DND-41 (cell line): Measurements from ENCODE around the gene ZSCAN22.

Source experiments
- ATAC-seq: fragments of 200-7000 bp; cut with Tn5 transposase; 3 replicates; pipeline ENCODE4 v1.9.1; 2021; ENCODE audit warnings: low read depth; ENCODE audit not compliant: insufficient read depth
- DNase-seq: peaks from one replicate; pipeline ENCODE4 v3.0.0-alpha.2; 2020
- H2AFZ ChIP-seq: 2 replicates; pipeline ENCODE4 v1.6.0; 2012; ENCODE audit warnings: low read depth, low read length
- H3K27ac ChIP-seq: 2 replicates; pipeline ENCODE4 v1.5.1; 2012; ENCODE audit warnings: low read length, inconsistent platforms
- H3K27me3 ChIP-seq: fragments of 200-600 bp; sonication (generic); 2 replicates; pipeline ENCODE4 v1.6.0; 2012; ENCODE audit warnings: low read length, mild to moderate bottlenecking, inconsistent platforms; ENCODE audit not compliant: insufficient read depth, poor library complexity
- H3K36me3 ChIP-seq: 2 replicates; pipeline ENCODE4 v1.5.1; 2012; ENCODE audit warnings: low read length, inconsistent platforms; ENCODE audit not compliant: insufficient read depth
- H3K4me1 ChIP-seq: 2 replicates; pipeline ENCODE4 v1.5.1; 2012; ENCODE audit warnings: mild to moderate bottlenecking, low read length; ENCODE audit not compliant: insufficient read depth
- H3K4me2 ChIP-seq: 2 replicates; pipeline ENCODE4 v1.6.0; 2012; ENCODE audit warnings: mild to moderate bottlenecking, moderate library complexity, low read length, inconsistent platforms; ENCODE audit not compliant: insufficient read depth
- H3K4me3 ChIP-seq, 2 experiments: fragments of 200-600 bp in 1 of 2; shearing (Covaris generic) in 1 of 2; 2 replicates each; pipeline ENCODE4 v1.5.1; 2012 to 2016; ENCODE audit warnings: inconsistent platforms in 2 of 2, low read length in 2 of 2, mild to moderate bottlenecking in 2 of 2, low read depth in 1 of 2, moderate library complexity in 1 of 2
- H3K79me2 ChIP-seq: 2 replicates; pipeline ENCODE4 v1.6.0; 2012; ENCODE audit warnings: low read length, inconsistent platforms; ENCODE audit not compliant: insufficient read depth
- H3K9ac ChIP-seq: 2 replicates; pipeline ENCODE4 v1.6.0; 2012; ENCODE audit warnings: low read depth, mild to moderate bottlenecking, inconsistent platforms, low read length, moderate library complexity
- H3K9me3 ChIP-seq: 2 replicates; pipeline ENCODE4 v1.5.1; 2012; ENCODE audit warnings: low read length, moderate library complexity, mild to moderate bottlenecking, inconsistent platforms; ENCODE audit not compliant: insufficient read depth, severe bottlenecking
- H4K20me1 ChIP-seq: 2 replicates; pipeline ENCODE4 v1.6.0; 2012; ENCODE audit warnings: low read length; ENCODE audit not compliant: insufficient read depth
- CTCF ChIP-seq: IDR thresholded peaks from 2 replicates; pipeline ENCODE4 v1.5.1; 2012; ENCODE audit warnings: borderline replicate concordance, low read length, moderate library complexity, mild to moderate bottlenecking; ENCODE audit not compliant: poor library complexity, severe bottlenecking; ENCODE audit errors: extremely low read depth
- EZH2 ChIP-seq: IDR thresholded peaks from 3 replicates; pipeline ENCODE4 v1.6.1; 2012; ENCODE audit warnings: borderline replicate concordance, low read depth, mild to moderate bottlenecking, moderate library complexity, low read length, inconsistent platforms; ENCODE audit not compliant: severe bottlenecking

Gene ZSCAN22

GRCh38 chr19:58386576-58387337, 60.0 kb downstream of the ZSCAN22 start, which contains the start of gene RPS5:
Gene RPS5 (plus strand): TSS chr19:58387269. CDS start chr19:58388138, 869 bp downstream.
- Histone ChIP-seq H3K4me1 (peaks cover 52% of the 10 kb centered on the region), H3K27me3 (no peaks in the 10 kb centered on the region), H3K9me3 (no peaks in the 10 kb centered on the region), H3K9ac (peak within 1 kb of the TSS; percentile 99), H3K79me2 (peaks cover 65% of the 10 kb centered on the region), H3K36me3 (peaks cover 40% of the 10 kb centered on the region), H3K4me3 (peak within 1 kb of the TSS; percentile 75 to 92), H4K20me1 (peaks cover 27% of the 10 kb centered on the region), H3K4me2 (peak within 1 kb of the TSS; percentile 92), H2AFZ (peak within 1 kb of the TSS; percentile 84), H3K27ac (peak within 1 kb of the TSS; percentile 97)
- peak; percentile 87 for ATAC-seq
- TF ChIP-seq EZH2 = no peak
- no peak for TF ChIP-seq CTCF
- peak; percentile 98 for DNase-seq

- H3K4me3 ChIP-seq = peak overlapping the region; percentile 75 to 92
- H2AFZ ChIP-seq = peak overlapping the region; percentile 68
- peaks cover 46% of the 10 kb centered on the region for H3K4me1 ChIP-seq
- H3K36me3 ChIP-seq = peaks cover 48% of the 10 kb centered on the region
- DNase-seq = no peak
- no peaks in the 10 kb centered on the region for H3K9me3 ChIP-seq
- H3K4me2 ChIP-seq = peak overlapping the region; percentile 92
- peak overlapping the region; percentile 73 for H3K27ac ChIP-seq
- ATAC-seq = no peak
- TF ChIP-seq CTCF = no peak
- no peak for TF ChIP-seq EZH2
- H3K27me3 ChIP-seq = no peaks in the 10 kb centered on the region
- H3K79me2 ChIP-seq = peaks cover 65% of the 10 kb centered on the region
- peak overlapping the region; percentile 99 for H3K9ac ChIP-seq
- H4K20me1 ChIP-seq = peaks cover 31% of the 10 kb centered on the region
These were observed 60.8 kb downstream of the ZSCAN22 start for GRCh38 chr19:58387338-58388174.

GRCh38 chr19:58388175-58388526, 61.4 kb downstream of the ZSCAN22 start:
- ATAC-seq = no peak
- H3K36me3 ChIP-seq = peaks cover 54% of the 10 kb centered on the region
- peaks cover 36% of the 10 kb centered on the region for H4K20me1 ChIP-seq
- peaks cover 70% of the 10 kb centered on the region for H3K79me2 ChIP-seq
- peak overlapping the region; percentile 92 for H3K4me2 ChIP-seq
- no peak for DNase-seq
- no peaks in the 10 kb centered on the region for H3K9me3 ChIP-seq
- H2AFZ ChIP-seq = no peak overlapping the region
- H3K4me3 ChIP-seq = peak overlapping the region; percentile 75 to 92; a peak in 3 of 4 replicates
- H3K9ac ChIP-seq = peak overlapping the region; percentile 99
- TF ChIP-seq CTCF (no peak), EZH2 (no peak)
- H3K4me1 ChIP-seq = peaks cover 46% of the 10 kb centered on the region
- no peaks in the 10 kb centered on the region for H3K27me3 ChIP-seq
- peak overlapping the region; percentile 73 for H3K27ac ChIP-seq
